ENCODE results near the gene C1QL4. TPM values are rescaled to one million over a fixed set of nuclear protein-coding genes. Genes with fewer than 3 reads are reported as not detected.
A peak's percentile ranks its signal among the peaks of the same experiment; 100 is the strongest.
"Not testable (repeated sequence)": the region's sequence is repeated elsewhere in the genome, so short reads cannot be mapped to it uniquely, and the experiment has no call there.

The C1QL4 gene
- not detected in 2 replicates for total RNA-seq

GRCh38 chr12:49336645-49337584 is at the start of gene C1QL4:
C1QL4 (minus strand) TSS chr12:49337188; CDS start chr12:49336477, 711 bp downstream.
- intact Hi-C loops (cut with micrococcal nuclease): loop anchor here (5.0 kb wide), 1 partner anchor 355 kb away; no protein-coding TSS in a partner anchor
- Mint-ChIP-seq H3K27ac (no peak within 1 kb of the TSS), H3K4me1 (ENCODE audit: low read depth) (peaks cover 17% of the 10 kb centered on the region), H3K9me3 (no peaks in the 10 kb centered on the region), H3K4me3 (ENCODE audit: low read depth) (peak within 1 kb of the TSS; percentile 59), H3K36me3 (ENCODE audit: low read depth) (peaks cover 8% of the 10 kb centered on the region), H3K27me3 (ENCODE audit: low read depth) (peaks cover 78% of the 10 kb centered on the region)
- peak; percentile 82 for DNase-seq (ENCODE audit: low spot score)

GRCh38 chr12:49380184-49380583 is 43.2 kb upstream of the C1QL4 start:
- H3K9me3 Mint-ChIP-seq; H3K27ac Mint-ChIP-seq; H3K4me1 Mint-ChIP-seq (ENCODE audit: low read depth); H3K36me3 Mint-ChIP-seq (ENCODE audit: low read depth); H3K27me3 Mint-ChIP-seq (ENCODE audit: low read depth); intact Hi-C loops (cut with micrococcal nuclease); H3K4me3 Mint-ChIP-seq (ENCODE audit: low read depth); DNase-seq (ENCODE audit: low spot score): not testable (repeated sequence)

GRCh38 chr12:49377386-49377785 is 40.4 kb upstream of the C1QL4 start:
- H3K36me3 Mint-ChIP-seq (ENCODE audit: low read depth): peaks cover 4% of the 10 kb centered on the region
- intact Hi-C loops (cut with micrococcal nuclease): no loop called here
- H3K27me3 Mint-ChIP-seq (ENCODE audit: low read depth): no peaks in the 10 kb centered on the region

GRCh38 chr12:49375406-49375805 is 38.4 kb upstream of the C1QL4 start:
- H3K27ac Mint-ChIP-seq: no peak overlapping the region
- peaks cover 19% of the 10 kb centered on the region for H3K4me1 Mint-ChIP-seq (ENCODE audit: low read depth)
- H3K27me3 Mint-ChIP-seq (ENCODE audit: low read depth): no peaks in the 10 kb centered on the region
- no peak overlapping the region for H3K4me3 Mint-ChIP-seq (ENCODE audit: low read depth)
- no peaks in the 10 kb centered on the region for H3K9me3 Mint-ChIP-seq
- peaks cover 10% of the 10 kb centered on the region for H3K36me3 Mint-ChIP-seq (ENCODE audit: low read depth)
- intact Hi-C loops (cut with micrococcal nuclease): no loop called here
- no peak for DNase-seq (ENCODE audit: low spot score)

More at GRCh38 chr12:49377386-49377785, 40.4 kb upstream of the C1QL4 start:
- H3K4me3 Mint-ChIP-seq (ENCODE audit: low read depth): no peak overlapping the region
- no peak for DNase-seq (ENCODE audit: low spot score)
- no peaks in the 10 kb centered on the region for H3K9me3 Mint-ChIP-seq
- H3K4me1 Mint-ChIP-seq (ENCODE audit: low read depth): peaks cover 12% of the 10 kb centered on the region
- no peak overlapping the region for H3K27ac Mint-ChIP-seq

- intact Hi-C loops (cut with micrococcal nuclease): no loop called here
- Mint-ChIP-seq H3K9me3 (no peaks in the 10 kb centered on the region), H3K4me1 (ENCODE audit: low read depth) (peaks cover 43% of the 10 kb centered on the region), H3K4me3 (ENCODE audit: low read depth) (no peak overlapping the region), H3K27ac (no peak overlapping the region), H3K36me3 (ENCODE audit: low read depth) (peaks cover 10% of the 10 kb centered on the region), H3K27me3 (ENCODE audit: low read depth) (no peaks in the 10 kb centered on the region)
- no peak for DNase-seq (ENCODE audit: low spot score)
These were observed 33.6 kb upstream of the C1QL4 start for GRCh38 chr12:49370539-49370938.

- Mint-ChIP-seq H3K9me3 (no peaks in the 10 kb centered on the region), H3K36me3 (ENCODE audit: low read depth) (peaks cover 10% of the 10 kb centered on the region), H3K4me1 (ENCODE audit: low read depth) (peaks cover 38% of the 10 kb centered on the region), H3K27ac (no peak overlapping the region), H3K27me3 (ENCODE audit: low read depth) (no peaks in the 10 kb centered on the region), H3K4me3 (ENCODE audit: low read depth) (no peak overlapping the region)
- intact Hi-C loops (cut with micrococcal nuclease): loop anchor here (1.0 to 10.0 kb wide), 6 partner anchors 20 to 375 kb away; partner anchors contain the start of genes FMNL3, MCRS1, TMBIM6 and TROAP
- no peak for DNase-seq (ENCODE audit: low spot score)
These were observed 32.6 kb upstream of the C1QL4 start for GRCh38 chr12:49369411-49370145.

GRCh38 chr12:49368240-49368600 is 31.2 kb upstream of the C1QL4 start:
- H3K36me3 Mint-ChIP-seq (ENCODE audit: low read depth): peaks cover 10% of the 10 kb centered on the region
- no peaks in the 10 kb centered on the region for H3K27me3 Mint-ChIP-seq (ENCODE audit: low read depth)
- intact Hi-C loops (cut with micrococcal nuclease): loop anchor here (2.0 to 10.0 kb wide), 5 partner anchors 45 to 377 kb away; partner anchors contain the start of genes FMNL3, MCRS1, TMBIM6 and TROAP
- peaks cover 38% of the 10 kb centered on the region for H3K4me1 Mint-ChIP-seq (ENCODE audit: low read depth)
- peak overlapping the region; percentile 86 for H3K4me3 Mint-ChIP-seq (ENCODE audit: low read depth)
- no peaks in the 10 kb centered on the region for H3K9me3 Mint-ChIP-seq
- no peak overlapping the region for H3K27ac Mint-ChIP-seq
- no peak for DNase-seq (ENCODE audit: low spot score)

- Mint-ChIP-seq H3K4me1 (ENCODE audit: low read depth) (peaks cover 36% of the 10 kb centered on the region), H3K27ac (peak within 1 kb of the TSS; percentile 95), H3K4me3 (ENCODE audit: low read depth) (peak within 1 kb of the TSS; percentile 86), H3K9me3 (no peaks in the 10 kb centered on the region), H3K36me3 (ENCODE audit: low read depth) (peaks cover 8% of the 10 kb centered on the region), H3K27me3 (ENCODE audit: low read depth) (no peaks in the 10 kb centered on the region)
- DNase-seq (ENCODE audit: low spot score): no peak
- intact Hi-C loops (cut with micrococcal nuclease): loop anchor here (2.0 to 10.0 kb wide), 5 partner anchors 45 to 377 kb away; partner anchors contain the start of genes FMNL3, MCRS1, TMBIM6 and TROAP
These were observed 30.6 kb upstream of the C1QL4 start, which contains the start of gene SPATS2 for GRCh38 chr12:49367381-49368239. SPATS2 (plus strand) TSS chr12:49367462; CDS start chr12:49461013, 93,551 bp downstream.

GRCh38 chr12:49366652-49367380 is 29.8 kb upstream of the C1QL4 start:
- H3K27ac Mint-ChIP-seq: peak overlapping the region; percentile 95
- peaks cover 35% of the 10 kb centered on the region for H3K4me1 Mint-ChIP-seq (ENCODE audit: low read depth)
- H3K36me3 Mint-ChIP-seq (ENCODE audit: low read depth): peaks cover 6% of the 10 kb centered on the region

GRCh38 chr12:49366096-49366651 is 29.2 kb upstream of the C1QL4 start:
- intact Hi-C loops (cut with micrococcal nuclease): loop anchor here (5.0 to 10.0 kb wide), 4 partner anchors 86 to 379 kb away; partner anchors contain the start of genes FMNL3, MCRS1 and TMBIM6
- Mint-ChIP-seq H3K4me3 (ENCODE audit: low read depth) (peak overlapping the region; percentile 86), H3K4me1 (ENCODE audit: low read depth) (peaks cover 31% of the 10 kb centered on the region), H3K27ac (peak overlapping the region; percentile 95), H3K36me3 (ENCODE audit: low read depth) (peaks cover 2% of the 10 kb centered on the region), H3K9me3 (no peaks in the 10 kb centered on the region), H3K27me3 (ENCODE audit: low read depth) (peaks cover 3% of the 10 kb centered on the region)
- no peak for DNase-seq (ENCODE audit: low spot score)

More at GRCh38 chr12:49366652-49367380, 29.8 kb upstream of the C1QL4 start:
- Mint-ChIP-seq H3K27me3 (ENCODE audit: low read depth) (no peaks in the 10 kb centered on the region), H3K4me3 (ENCODE audit: low read depth) (peak overlapping the region; percentile 86), H3K9me3 (no peaks in the 10 kb centered on the region)
- intact Hi-C loops (cut with micrococcal nuclease): loop anchor here (5.0 to 10.0 kb wide), 4 partner anchors 85 to 378 kb away; partner anchors contain the start of genes FMNL3, MCRS1 and TMBIM6
- peak; percentile 90 for DNase-seq (ENCODE audit: low spot score)

GRCh38 chr12:49365542-49365941 is 28.6 kb upstream of the C1QL4 start:
- Mint-ChIP-seq H3K4me1 (ENCODE audit: low read depth) (peaks cover 29% of the 10 kb centered on the region), H3K27ac (peak overlapping the region; percentile 4), H3K4me3 (ENCODE audit: low read depth) (peak overlapping the region; percentile 86), H3K36me3 (ENCODE audit: low read depth) (no peaks in the 10 kb centered on the region), H3K27me3 (ENCODE audit: low read depth) (peaks cover 6% of the 10 kb centered on the region), H3K9me3 (no peaks in the 10 kb centered on the region)
- DNase-seq (ENCODE audit: low spot score): no peak
- intact Hi-C loops (cut with micrococcal nuclease): loop anchor here (5.0 to 10.0 kb wide), 4 partner anchors 87 to 379 kb away; partner anchors contain the start of genes FMNL3, MCRS1 and TMBIM6
